HG03558 (cell line): ENCODE data around the gene DDAH1.

ENCODE experiments used
- ATAC-seq: cut with Tn5 transposase; IDR thresholded peaks from one replicate; pipeline ENCODE4 v1.9.1; 2021; ENCODE audit warnings: moderate number of reproducible peaks; ENCODE audit not compliant: unreplicated experiment; ENCODE audit errors: extremely low read depth

Gene DDAH1

DNA sequence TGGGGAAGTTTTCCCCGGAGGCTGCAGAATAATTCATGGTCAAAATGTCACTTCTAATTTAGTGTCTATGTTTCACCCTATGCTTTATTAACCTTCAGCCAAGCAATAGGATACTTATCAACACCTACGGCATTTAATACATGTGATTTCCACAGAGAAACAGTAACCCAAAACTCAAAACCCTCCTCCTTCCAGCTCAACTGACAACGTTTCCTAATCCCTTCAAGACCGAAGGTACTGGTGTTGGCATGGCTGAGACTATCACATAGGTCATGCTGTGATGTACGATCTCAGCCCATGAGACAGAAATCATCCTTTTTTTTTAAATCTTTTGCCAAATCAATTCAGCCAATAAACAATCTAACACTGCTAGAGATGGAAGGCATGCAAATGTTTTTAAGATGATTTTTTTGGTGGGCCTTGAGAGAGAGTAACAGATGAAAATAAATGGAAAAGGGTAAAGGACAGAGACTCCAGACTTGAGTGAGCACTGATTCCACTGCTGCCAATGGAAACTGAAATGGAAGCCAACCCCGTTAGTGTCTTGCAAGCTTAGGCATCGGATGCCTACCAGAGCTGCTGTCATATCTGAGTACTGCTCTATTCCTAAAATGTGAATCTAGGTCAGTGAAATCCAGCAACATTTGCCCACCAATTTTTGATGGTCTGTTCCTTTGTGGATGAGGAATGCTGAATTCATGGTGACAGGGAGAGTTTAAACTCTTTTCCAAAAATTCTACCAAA is 125.1 kb downstream of the DDAH1 start:
- ATAC-seq = no peak

DNA sequence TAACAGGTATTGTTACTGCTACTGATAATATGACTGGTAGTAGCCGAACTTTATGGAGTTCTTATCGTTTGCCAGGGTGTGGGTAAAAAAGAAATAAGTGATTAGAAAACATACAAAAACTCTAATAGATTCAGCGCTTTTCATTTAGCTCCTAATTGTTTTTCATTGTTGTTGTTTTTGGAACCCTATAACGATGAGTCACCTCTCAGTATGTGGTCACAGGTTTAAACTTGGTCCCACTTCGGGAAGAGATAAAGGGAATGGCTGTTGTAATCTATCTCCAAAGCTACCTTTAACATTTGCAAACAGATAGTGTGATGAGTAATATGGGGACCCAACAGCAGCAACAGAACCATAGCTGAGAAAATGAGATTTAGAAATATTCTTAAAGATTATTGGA is 125.9 kb downstream of the DDAH1 start:
- ATAC-seq = no peak

DNA sequence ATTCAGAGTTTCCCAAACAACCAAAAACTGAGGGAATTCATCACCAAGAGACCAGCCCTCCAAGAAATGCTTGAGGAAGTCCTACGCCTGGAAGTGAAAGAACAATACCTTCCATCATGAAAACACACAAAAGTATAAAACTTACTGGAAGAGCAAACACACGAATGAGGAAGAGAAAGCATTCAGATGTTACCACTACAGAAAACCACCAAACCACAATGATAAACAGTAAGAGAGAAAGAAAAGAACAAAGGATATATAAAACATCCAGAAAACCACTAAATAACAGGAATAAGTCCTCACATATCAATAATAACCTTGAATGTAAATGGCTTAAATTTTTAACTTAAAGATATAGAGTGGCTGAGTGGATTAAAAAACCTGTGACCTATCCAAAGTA is 130.0 kb downstream of the DDAH1 start:
- ATAC-seq = no peak

DNA sequence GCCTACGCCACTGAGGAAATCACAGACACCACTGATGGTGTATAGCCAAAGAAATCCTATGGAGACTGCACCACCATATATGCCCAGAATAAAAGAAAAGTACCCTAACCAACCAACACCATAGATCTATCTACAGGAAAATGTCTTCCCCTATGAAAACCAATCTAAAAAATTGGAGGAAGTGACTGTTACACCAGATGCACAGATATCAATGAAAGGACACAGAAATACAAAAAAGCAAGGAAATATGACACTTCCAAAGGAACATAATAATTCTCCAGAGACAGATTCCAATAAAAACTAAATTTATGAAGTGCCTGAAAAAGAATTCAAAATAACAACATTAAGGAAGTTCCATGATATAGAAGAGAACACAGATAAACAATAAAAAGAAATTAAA is 131.8 kb downstream of the DDAH1 start:
- no peak for ATAC-seq

DNA sequence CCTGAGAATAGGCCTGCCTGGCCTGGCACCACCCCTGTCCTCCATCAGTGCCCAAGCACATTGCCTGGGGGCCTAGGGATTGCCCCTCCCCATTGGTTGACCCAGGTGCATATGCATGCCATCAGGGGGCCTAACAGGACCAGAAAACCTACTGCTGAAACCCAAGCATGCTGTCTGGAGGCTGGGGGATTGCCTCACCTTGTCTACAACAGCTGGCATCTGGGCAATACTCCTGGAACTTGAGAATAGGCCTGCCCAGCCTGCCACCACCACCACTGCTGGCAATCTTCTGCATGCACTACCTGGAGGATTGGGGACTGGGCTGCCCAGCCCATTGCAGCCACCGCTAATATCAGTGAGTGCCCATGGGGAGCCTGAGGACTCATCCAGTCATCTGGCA is 132.4 kb downstream of the DDAH1 start:
- ATAC-seq = no peak

DNA sequence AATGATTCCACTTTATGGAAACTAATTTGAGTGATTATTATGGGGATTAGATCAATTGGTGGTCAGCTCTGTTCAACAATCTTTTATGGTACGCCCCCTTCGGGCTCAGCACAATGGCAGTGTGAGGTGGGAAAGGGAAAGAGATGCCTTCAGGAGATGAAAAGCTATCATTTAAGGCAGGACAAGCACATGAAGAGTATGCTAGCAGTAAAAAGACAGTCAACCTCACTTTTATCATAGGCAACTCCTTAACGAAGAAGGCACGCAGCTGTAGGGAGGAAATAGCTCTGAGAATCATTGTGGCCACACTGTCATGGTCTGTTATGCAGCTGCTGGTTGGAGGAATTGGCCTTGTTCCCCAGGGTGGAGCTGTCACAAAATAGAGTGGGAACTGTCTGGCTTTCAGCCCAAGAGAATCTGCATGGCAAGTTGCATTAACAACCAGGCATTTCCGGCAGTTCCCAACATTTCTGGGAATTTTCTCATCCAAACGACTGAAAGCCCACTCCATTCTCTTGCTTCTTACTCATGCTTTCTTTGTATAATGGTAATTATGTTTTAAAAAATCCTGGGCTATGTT is 134.2 kb downstream of the DDAH1 start:
- no peak for ATAC-seq

DNA sequence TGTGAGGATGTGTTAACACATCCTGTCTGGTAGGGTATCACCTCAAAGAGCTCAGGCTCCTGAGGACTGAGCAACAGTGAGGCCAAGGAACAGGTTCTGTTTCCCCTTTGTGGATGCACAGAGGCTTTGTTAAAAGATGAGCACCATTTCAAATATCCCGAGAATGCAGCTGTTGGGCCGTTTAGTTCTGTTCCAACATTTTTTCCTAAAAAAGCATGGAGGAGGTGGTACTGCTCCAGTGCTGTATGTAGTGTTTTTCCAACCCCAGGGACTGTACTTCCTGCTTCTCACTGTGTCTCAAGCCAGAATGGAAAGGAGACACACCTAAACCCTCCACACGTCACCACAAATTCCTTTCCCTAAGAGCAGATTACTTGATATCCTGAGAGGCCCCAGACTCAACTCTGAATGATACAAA is 134.7 kb downstream of the DDAH1 start:
- no peak for ATAC-seq

DNA sequence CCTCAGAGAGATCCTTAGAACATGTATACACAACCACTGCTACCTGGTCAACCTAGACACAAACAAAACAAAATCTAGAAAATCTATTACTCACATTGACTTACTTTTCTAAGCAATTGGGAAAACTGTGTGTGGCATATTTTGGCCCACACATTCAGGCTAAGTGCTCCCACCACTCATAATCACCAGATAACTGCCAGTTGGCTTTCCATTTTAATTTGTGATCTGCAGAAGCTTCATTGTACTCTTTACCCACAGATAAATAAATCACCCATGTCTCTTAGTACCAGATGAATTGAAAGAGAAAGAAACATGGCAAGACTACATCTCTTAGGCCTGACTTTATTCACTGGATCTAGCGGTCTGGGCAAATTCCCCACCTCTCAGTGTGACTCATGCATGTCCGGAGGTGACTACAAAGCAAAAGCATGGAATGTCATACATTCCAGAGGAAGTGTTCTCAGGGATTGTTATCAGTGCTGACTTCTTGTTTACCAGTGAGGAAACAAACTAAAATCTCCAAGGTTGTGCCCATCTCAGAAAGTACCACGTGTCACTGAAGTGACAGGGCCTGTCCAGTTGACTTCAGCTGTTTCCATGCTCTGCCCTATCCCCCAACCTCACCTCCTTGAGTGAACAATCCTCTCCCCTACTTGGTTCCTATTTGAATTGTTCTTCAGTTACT is 136.1 kb downstream of the DDAH1 start:
- ATAC-seq = no peak

DNA sequence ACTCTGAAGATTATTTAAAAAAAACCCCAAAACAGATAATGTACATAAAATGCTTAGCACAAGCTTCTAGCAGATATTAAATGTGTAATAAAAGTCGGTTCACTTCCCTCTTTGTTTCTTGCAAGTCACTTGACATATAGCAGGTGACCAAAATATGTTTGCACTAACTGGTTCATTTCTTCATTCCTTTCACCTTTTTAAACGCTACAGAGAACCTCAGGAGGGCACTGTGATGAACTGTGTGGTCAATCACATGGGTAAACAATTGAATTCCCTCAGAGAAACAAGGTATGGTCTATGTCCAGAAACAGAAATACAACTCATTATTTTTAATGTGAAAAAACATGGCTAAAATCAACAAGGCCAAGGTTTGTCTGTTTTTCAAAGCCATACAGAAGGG is 137.2 kb downstream of the DDAH1 start:
- ATAC-seq = no peak

DNA sequence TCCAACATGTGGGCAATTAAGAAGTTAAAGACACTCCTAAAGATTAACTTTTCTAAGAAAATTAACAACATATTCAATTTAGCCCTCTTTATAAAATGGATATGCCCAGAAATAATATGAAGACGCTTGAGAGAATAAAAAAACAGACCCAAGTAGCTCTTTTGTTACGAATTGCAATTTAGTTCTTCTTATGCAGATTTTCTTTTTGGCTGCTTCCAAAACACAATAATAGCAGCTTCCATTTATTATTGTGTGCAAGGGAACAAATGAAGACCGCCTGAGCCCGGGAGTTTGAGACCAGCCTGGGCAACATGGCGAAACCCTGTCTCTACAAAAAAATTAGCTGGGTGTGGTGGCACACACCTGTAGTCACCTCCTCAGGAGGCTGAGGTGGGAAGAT is 138.1 kb downstream of the DDAH1 start:
- no peak for ATAC-seq

DNA sequence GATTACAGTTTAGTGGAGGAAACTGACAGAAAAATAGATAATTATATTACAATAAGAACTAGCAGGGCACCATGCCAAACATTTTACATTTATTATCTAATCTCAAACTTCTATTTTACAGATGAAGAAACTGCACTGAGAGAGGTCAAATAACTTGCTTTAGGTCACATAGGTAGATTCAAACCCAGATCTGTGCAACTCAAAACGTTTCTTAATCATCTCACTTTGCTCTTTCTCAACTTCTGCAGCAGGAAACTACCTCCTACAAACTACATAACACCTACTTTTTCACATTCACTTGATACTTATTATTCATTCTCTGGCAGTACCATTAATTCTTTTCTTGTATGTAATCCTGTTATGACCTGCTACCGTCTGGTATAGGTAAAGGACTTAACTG is 138.6 kb downstream of the DDAH1 start:
- no peak for ATAC-seq

DNA sequence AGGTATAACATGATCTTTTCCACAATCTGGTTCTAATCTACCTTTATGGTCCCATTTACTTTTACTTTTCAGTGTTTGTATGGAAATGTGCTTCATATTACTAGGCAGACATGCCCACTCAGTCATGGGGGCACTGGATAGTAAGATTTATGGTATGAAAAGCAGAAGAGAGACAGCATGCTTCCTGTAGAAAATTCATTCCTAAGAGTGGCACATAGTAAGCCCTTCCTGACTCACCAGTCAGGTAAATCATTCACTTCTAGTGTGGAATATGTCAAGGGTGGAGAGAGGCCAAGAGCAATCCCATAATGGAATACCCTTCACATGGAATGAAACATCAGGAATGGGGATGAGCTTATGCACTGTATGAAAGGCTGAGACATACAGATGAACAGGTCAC is 139.0 kb downstream of the DDAH1 start:
- no peak for ATAC-seq

DNA sequence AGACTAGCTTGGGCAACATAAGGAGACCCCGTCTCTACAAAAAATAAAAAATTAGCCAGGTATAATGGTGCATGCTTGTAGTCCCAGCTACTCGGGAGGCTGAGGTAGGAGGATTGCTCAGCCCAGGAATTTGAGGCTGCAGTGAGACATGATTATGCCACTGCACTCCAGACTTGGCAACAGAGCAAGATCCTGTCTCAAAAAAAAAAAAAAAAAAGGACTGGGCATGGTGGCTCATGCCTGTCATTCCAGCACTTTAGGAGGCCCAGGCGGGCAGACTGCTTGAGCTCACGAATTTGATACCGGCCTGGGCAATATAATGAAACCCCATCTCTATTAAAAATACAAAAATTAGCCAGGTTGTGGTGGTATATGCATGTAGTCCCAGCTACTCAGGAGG is 141.2 kb downstream of the DDAH1 start:
- no peak for ATAC-seq

DNA sequence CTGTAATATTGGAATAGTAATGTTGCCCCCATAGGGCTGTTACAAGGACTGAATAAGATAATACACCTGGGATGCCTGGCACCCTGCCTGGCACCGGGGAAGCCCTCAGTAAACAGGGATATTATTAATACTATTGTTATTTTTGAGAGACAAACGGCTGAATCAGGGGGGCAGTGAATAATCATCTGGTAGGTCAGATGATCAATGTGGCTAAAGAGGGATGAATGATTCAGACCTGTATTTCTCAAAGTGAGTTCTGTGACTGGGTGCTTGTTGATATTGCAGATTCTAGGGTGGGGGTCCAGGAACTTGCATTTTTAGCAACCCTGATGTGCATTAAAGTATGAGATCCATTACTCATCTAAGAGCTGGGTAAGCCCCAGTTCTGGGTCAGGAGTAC is 142.3 kb downstream of the DDAH1 start:
- ATAC-seq = no peak

DNA sequence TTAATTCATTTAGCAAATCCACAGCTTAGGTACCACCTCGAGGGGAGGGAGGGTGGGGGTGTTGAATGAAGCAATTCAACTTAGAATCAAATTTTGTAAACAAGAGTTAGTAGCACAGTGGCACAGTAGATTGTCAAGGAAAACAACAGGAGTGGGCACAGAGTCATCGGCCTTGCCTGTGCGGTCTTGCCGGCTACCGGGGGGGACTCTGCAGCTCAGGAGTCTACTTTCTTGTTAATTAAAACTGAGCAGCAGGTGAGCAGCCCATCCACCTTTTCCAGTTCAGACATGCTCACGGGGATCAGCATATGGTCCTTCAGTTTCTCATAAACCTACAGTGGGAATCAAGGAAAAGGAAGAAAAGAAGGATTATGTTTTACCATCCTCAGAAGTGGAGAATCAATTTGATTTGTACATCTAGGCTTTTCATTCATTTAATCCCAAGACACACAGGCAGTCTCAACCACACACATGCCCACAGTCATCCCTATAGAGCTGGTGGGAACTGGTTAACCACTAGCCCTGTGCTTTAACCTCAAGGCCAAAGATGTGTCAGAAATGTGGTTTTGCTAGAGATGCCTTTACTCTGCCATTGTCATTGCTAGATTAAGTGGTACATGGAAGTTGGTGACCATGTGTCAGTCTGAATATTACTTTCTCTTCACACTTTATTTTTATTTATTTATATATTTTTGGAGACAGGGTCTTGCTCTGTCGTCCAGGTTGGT is 143.6 kb downstream of the DDAH1 start:
- ATAC-seq = no peak

DNA sequence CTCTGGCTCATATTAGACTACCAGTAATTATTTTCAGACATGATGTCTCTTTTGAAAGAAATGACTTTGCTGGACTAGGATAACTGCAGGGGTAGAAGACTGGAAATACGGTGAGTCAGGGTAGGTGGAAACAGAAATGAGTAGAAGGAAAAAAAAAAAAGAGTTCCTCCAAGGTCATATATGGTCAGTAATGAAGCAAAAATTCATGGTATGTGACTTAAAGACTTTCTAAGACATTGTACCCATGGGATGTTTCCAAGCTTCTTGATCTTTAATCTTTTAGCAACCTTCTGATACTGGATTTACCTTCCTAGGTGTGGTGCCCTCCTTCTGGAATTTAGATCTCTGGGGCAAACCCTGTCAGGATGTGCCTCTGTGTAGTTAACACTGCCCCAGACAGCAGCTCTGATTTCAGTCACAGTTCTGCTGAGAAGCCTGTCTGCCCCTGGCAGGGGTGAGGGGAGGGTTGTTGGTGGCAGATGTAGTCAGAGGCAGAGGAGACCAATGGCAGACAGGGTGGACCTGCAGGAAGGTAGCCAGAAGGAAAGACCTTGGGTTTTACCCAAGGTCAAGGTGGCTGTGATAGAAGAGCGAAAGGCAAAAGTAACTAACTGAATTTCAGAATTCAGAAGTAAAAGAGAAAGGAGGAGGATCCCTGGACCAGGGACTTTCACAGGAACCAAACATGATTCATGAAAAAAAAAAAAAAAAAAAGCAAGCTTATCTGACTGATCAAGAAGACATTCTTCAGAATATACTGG is 144.4 kb downstream of the DDAH1 start:
- ATAC-seq = no peak

DNA sequence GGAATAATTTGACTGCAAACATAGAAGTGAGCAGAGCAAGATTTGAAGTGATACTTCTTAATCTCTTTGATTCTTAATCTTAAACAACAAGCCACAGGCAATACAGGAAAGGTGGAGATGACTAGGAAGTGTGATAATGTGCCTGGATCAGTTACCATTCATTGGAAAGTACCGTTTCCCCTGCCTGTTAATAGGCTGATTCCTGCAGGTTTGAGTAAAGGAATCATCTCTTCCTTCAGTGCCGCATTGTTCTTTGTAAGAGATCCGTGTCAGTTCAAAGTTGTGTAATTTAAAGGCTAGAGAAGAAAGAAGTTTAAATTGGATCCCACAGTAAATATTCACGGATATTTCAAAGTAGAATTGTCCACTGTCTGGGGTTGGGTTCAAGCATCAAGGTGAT is 145.0 kb downstream of the DDAH1 start:
- no peak for ATAC-seq

DNA sequence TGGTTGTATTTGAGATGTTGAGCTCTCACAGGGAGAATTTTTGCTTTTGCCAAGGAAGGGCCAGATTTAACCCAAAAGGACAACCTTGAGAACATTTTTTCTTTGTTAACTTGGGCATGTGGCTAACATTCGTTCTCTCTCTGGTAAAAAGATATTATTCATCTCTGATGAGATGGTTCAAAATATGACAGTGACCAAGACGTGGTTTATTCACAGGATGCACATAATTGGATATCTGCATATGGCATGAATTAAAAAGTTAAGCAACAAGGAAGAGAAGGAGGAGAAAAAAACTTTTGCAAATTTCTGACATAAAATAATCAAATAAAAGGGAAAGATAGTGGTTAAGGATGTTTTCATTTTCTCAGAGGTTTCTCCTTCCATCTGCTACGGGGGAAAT is 145.5 kb downstream of the DDAH1 start:
- no peak for ATAC-seq

DNA sequence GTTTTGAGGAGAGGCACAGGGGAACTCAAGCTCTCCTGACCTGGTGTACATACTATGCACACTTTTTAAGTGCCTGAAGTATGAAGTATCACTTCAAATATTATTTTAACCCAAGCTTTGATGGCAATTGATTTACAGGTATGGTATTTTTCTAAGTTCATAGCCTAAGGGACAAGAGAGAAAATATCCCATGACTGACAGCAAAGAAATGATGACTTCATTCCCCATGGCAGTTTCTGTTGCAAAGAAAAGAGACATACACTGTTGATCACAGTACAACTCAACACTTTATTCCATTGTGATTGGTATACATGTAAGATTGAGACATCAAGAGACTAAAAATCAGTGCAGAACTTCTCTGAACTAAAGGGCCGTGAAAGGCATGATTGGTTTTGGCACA is 146.7 kb downstream of the DDAH1 start:
- no peak for ATAC-seq

DNA sequence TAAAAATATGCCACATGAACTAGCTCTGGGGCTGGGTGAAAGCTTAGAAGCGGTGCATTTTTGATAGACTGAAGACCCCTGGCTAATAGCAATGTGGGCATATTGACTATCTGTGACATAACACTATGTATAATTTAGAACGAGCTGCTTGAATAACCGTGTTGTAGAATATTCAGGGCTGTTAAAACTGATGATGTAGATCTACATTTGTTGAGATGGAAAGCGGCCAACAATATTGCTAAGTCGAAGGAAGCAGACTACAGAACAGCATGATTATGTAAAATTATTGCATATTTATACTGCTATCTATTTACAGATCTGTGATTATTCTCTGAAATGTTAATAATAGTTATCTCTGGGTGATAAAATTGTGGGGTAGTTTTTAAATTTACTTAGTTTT is 147.4 kb downstream of the DDAH1 start:
- no peak for ATAC-seq
